HepG2 (cell line): Measurements from ENCODE around the gene CNDP1. TPM values are rescaled to one million over a fixed set of nuclear protein-coding genes. Genes with fewer than 3 reads are reported as not detected.
A peak's percentile ranks its signal among the peaks of the same experiment; 100 is the strongest.

Experiments
- ATAC-seq: fragments of 200-7000 bp; cut with Tn5 transposase; 3 replicates; pipeline ENCODE4 v1.9.1; 2020; ENCODE audit warnings: mild to moderate bottlenecking, moderate library complexity
- BruUV-seq: library from RNA; stranded (reverse); fragments of 400-500 nt; replicated peaks from 2 replicates; lab custom pipeline; 2021; lab: Mats Ljungman, UMichigan
- CTCF ChIA-PET: fragments of 300-600 bp; formaldehyde crosslinking; extraction: SDS; loops from one replicate; lab custom pipeline; 2021; ENCODE audit warnings: low total read pairs, inconsistent platforms, low intra/inter-chr PET ratio; lab: Yijun Ruan, JAX
- POLR2A ChIA-PET: fragments of 350-600 bp; sonication (Branson Sonifier 250); formaldehyde crosslinking; loops from one replicate; lab custom pipeline; 2020; ENCODE audit warnings: antibody characterized with exemption, inconsistent platforms; lab: Yijun Ruan, JAX
- DNase-seq: peaks from one replicate; pipeline ENCODE4 v3.0.0-alpha.2; 2015; ENCODE audit warnings: low spot score
- FAIRE-seq: peaks from 3 replicates; lab custom pipeline; 2011; peaks lifted over from hg19 to GRCh38; lab: Jason Lieb, UNC
- H2AFZ ChIP-seq: one replicate; pipeline ENCODE4 v1.6.1; 2011; ENCODE audit warnings: low read length, inconsistent platforms
- H3K27ac ChIP-seq: fragments of 300-600 bp; 3 replicates; pipeline ENCODE4 v1.8.0; 2011; ENCODE audit warnings: mixed run types, mild to moderate bottlenecking, mixed read lengths, low read length, inconsistent platforms; ENCODE audit not compliant: insufficient read depth; ENCODE audit errors: extremely low read length
- H3K27me3 ChIP-seq, 2 experiments: fragments of 200-600 bp in 1 of 2; 2 replicates in 1 of 2; 3 replicates in 1 of 2; pipeline versions ENCODE4 v1.6.0 to v1.8.0; 2011; ENCODE audit warnings: low read length in 2 of 2, mild to moderate bottlenecking in 2 of 2, moderate library complexity in 2 of 2, inconsistent platforms in 1 of 2; ENCODE audit not compliant: insufficient read depth in 2 of 2, control insufficient read depth in 1 of 2
- H3K36me3 ChIP-seq, 2 experiments: fragments of 200-600 bp in 1 of 2; replicated peaks in 1 of 2; 2 replicates in 1 of 2; 3 replicates in 1 of 2; pipeline versions ENCODE4 v1.5.1 to v1.8.0; 2011; ENCODE audit warnings: low read length in 2 of 2, inconsistent platforms in 1 of 2; ENCODE audit not compliant: insufficient read depth in 2 of 2, control insufficient read depth in 1 of 2
- H3K4me1 ChIP-seq: 2 replicates; pipeline ENCODE4 v1.5.1; 2012; ENCODE audit warnings: low read length, inconsistent platforms; ENCODE audit not compliant: insufficient read depth
- H3K4me2 ChIP-seq: 2 replicates; pipeline ENCODE4 v1.6.0; 2011; ENCODE audit warnings: low read depth, low read length, inconsistent platforms
- H3K4me3 ChIP-seq, 3 experiments: fragments of 200-600 bp in 1 of 3; sonication (generic), shearing (Covaris generic) in 1 of 3; replicated peaks in 1 of 3; 2 replicates each; pipeline ENCODE4 v1.5.1; 2011 to 2016; ENCODE audit warnings: low read length in 3 of 3, inconsistent platforms in 2 of 3, low read depth in 2 of 3, mild to moderate bottlenecking in 2 of 3, control low read depth in 1 of 3, mixed read lengths in 1 of 3; ENCODE audit not compliant: insufficient read depth in 1 of 3
- H3K79me2 ChIP-seq: one replicate; pipeline ENCODE4 v1.6.1; 2011; ENCODE audit warnings: low read length, inconsistent platforms; ENCODE audit not compliant: insufficient read depth
- H3K9ac ChIP-seq: 2 replicates; pipeline ENCODE4 v1.6.0; 2011; ENCODE audit warnings: mild to moderate bottlenecking, low read depth, low read length, inconsistent platforms; ENCODE audit not compliant: insufficient read depth
- H3K9me3 ChIP-seq: 2 replicates; pipeline ENCODE4 v1.5.1; 2012; ENCODE audit warnings: mild to moderate bottlenecking, low read length
- H4K20me1 ChIP-seq: 2 replicates; pipeline ENCODE4 v1.6.0; 2011; ENCODE audit warnings: inconsistent platforms, mild to moderate bottlenecking, low read length, moderate library complexity; ENCODE audit not compliant: insufficient read depth
- DR1 ChIP-seq: sonication (generic); formaldehyde crosslinking; IDR thresholded peaks from 2 replicates; pipeline ENCODE4 v1.8.0; 2021; ENCODE audit warnings: mild to moderate bottlenecking, missing genetic modification reagents, inconsistent platforms
- ELF1 ChIP-seq: sonication (generic); formaldehyde crosslinking; IDR thresholded peaks from 2 replicates; pipeline ENCODE4 v1.4.0; 2020; ENCODE audit warnings: missing genetic modification reagents
- PAX8 ChIP-seq: sonication (generic); formaldehyde crosslinking; IDR thresholded peaks from 2 replicates; pipeline ENCODE4 v1.8.0; 2022; ENCODE audit warnings: mild to moderate bottlenecking, missing genetic modification reagents, borderline replicate concordance
- PRPF4 ChIP-seq: fragments of 200-400 bp; formaldehyde crosslinking; IDR thresholded peaks from 2 replicates; pipeline ENCODE4 v1.6.1; 2016; ENCODE audit warnings: low read length, low read depth; ENCODE audit not compliant: poor library complexity, severe bottlenecking
- RXRA ChIP-seq: sonication (generic); formaldehyde crosslinking; IDR thresholded peaks from 2 replicates; pipeline ENCODE4 v1.5.1; 2020; ENCODE audit warnings: missing genetic modification reagents
- TCF7 ChIP-seq: sonication (generic); IDR thresholded peaks from 2 replicates; pipeline ENCODE4 v1.6.1; 2016; ENCODE audit warnings: antibody characterized with exemption, low read depth
- ZBTB38 ChIP-seq: sonication (generic); formaldehyde crosslinking; IDR thresholded peaks from 2 replicates; pipeline ENCODE4 v1.5.1; 2020; ENCODE audit warnings: mild to moderate bottlenecking, missing genetic modification reagents
- ZNF160 ChIP-seq: sonication (generic); formaldehyde crosslinking; IDR thresholded peaks from 2 replicates; pipeline ENCODE4 v1.8.0; 2022; ENCODE audit warnings: mild to moderate bottlenecking, inconsistent platforms, missing genetic modification reagents
- WGBS: methylation state at CpG from one replicate; pipeline ENCODE4 v1.1.6; 2017; ENCODE audit warnings: low lambda C conversion rate; 5-methylcytosine and 5-hydroxymethylcytosine counted together
- in situ Hi-C: cut with HindIII; loops from 2 replicates; pipeline ENCODE4 v1.10.0; 2017; ENCODE audit warnings: low pct_unique_long_range_greater_than_20kb; ENCODE audit not compliant: extremely low pct_ligation_motif_present
- intact Hi-C: fragments of 100-400 bp; cut with micrococcal nuclease; formaldehyde crosslinking; loops from one replicate; pipeline ENCODE4 v1.10.0; 2022; ENCODE audit not compliant: unreplicated experiment
- polyA plus RNA-seq, 8 experiments: library from polyadenylated mRNA; depleted of rRNA in 3 of 8; stranded (reverse) in 7 of 8; unstranded in 1 of 8; fragments of >200 nt; fragmentation: Illumina TruSeq in 4 of 8; extraction: Trizol in 4 of 8; gene quantifications; 2 replicates each; pipeline versions ENCODE4 v1.2.1 to v1.2.3, GENCODE V29; 2011 to 2016; ENCODE audit warnings: low read depth in 4 of 8, missing spikeins in 1 of 8, mixed read lengths in 1 of 8; ENCODE audit not compliant: insufficient read depth in 1 of 8
- total RNA-seq, 5 experiments: library from RNA; depleted of rRNA; stranded (reverse); fragments of >200 nt; fragmentation: Illumina TruSeq; extraction: Trizol; gene quantifications; 2 replicates each; pipeline ENCODE4 v1.2.3, GENCODE V29; 2016; ENCODE audit warnings: low read depth in 1 of 5

Gene CNDP1
- total and polyA plus RNA-seq, 2 of the 13 experiments (the other 11 are each of a cell fraction or from before 2014, with no cell fraction given) = 0.01 TPM; not detected in 1

- Histone ChIP-seq H3K79me2 (no peaks in the 10 kb centered on the region), H3K27me3 (no peaks in the 10 kb centered on the region), H2AFZ (no peak overlapping the region), H3K4me3 (peak overlapping the region in 1 of 3 experiments; percentile 57; a peak in 2 of 6 replicates), H3K27ac (peak overlapping the region; percentile 96), H3K9me3 (no peaks in the 10 kb centered on the region), H4K20me1 (no peaks in the 10 kb centered on the region), H3K4me1 (peaks cover 45% of the 10 kb centered on the region), H3K9ac (peak overlapping the region; percentile 71), H3K4me2 (peak overlapping the region; percentile 81; the same call in 1 of the 2 replicates), H3K36me3 (no peaks in the 10 kb centered on the region)
- TF ChIP-seq TCF7 (no peak), RXRA (CRISPR knock-in tag) (peak; percentile 3; the same call in 1 of the 2 replicates), ZNF160 (CRISPR knock-in tag) (no peak), ELF1 (CRISPR knock-in tag) (no peak), PRPF4 (peak; percentile 6), DR1 (0 out of 2 replicates have a peak, but pooled peaks have one; percentile 13), PAX8 (CRISPR knock-in tag) (0 out of 2 replicates have a peak, but pooled peaks have one; percentile 3), ZBTB38 (CRISPR knock-in tag) (peak; percentile 31; the same call in 1 of the 2 replicates)
- ChIA-PET POLR2A (interaction anchor here (0.9 to 3.6 kb wide), 9 partner anchors 9 to 670 kb away, joined by 3 to 59 read pairs (median 8); partner anchors contain the start of genes CNDP2 and TSHZ1), CTCF (no interaction called here)
- DNase-seq (no peak), FAIRE-seq (peak; percentile 4), ATAC-seq (peak; percentile 8)
- BruUV-seq = no TSS peak
- in situ Hi-C loops (loop anchor here (5.0 kb wide), 1 partner anchor 44 kb away; the partner anchor contains the start of gene CNDP2), intact Hi-C loops (no loop called here)
- WGBS = 91% methylated on average over 19 of the region's 20 CpGs
Observed at GRCh38 chr18:74540652-74541421, 6.5 kb downstream of the CNDP1 start.
